Uterus (tissue), 2 donors: ENCODE data around the gene INPP5A.

Source experiments
- CTCF ChIP-seq, 4 experiments: fragments of 200-600 bp in 2 of 4; fragments of 450-650 bp in 2 of 4; sonication (generic) in 2 of 4; IDR thresholded peaks; one replicate each; pipeline ENCODE4 v1.5.1; 2016 to 2019; ENCODE audit warnings: antibody characterized with exemption in 4 of 4, mild to moderate bottlenecking in 2 of 4, moderate library complexity in 1 of 4
- POLR2A ChIP-seq, 2 donors: fragments of 450-650 bp; IDR thresholded peaks; one replicate each; pipeline ENCODE4 v1.6.1; 2016; ENCODE audit warnings: antibody characterized with exemption in 2 of 2, mild to moderate bottlenecking in 1 of 2, moderate library complexity in 1 of 2

- TF ChIP-seq CTCF (IDR thresholded peaks at IDR 0.05) (no peak), POLR2A (IDR thresholded peaks at IDR 0.05) (no peak)
These were observed 45.1 kb upstream of the INPP5A start for GRCh38 chr10:132492323-132493025.
